ENCODE measurements around the gene GHRHR. TPM values are rescaled to one million over a fixed set of nuclear protein-coding genes. Genes with fewer than 3 reads are reported as not detected.

GHRHR gene
- total and polyA plus RNA-seq, 2 donors from 2014 or later = 0.75 TPM; not detected in 1

DNA sequence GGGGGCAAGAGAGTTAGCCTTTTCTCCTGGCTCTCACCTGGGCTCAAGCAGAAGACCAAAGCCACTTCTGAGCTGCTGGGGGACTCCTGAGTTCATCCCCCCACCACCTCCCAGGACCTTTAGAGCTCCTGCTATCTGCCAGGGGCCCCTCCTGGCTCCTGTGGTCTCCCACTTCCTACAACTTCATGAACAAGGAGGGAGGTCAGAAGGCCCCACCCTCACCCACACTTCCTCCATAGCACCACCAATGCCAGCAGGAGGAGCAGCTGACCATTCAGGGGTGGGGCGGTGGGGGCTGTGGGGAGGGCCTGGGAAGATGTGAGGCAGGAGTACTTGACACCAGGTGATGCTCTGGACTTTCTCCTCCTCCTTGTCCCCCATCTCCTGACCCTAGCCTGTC is 55.8 kb downstream of the GHRHR start:
- H3K4me3 ChIP-seq (ENCODE audit: low read length in 3 of 3) = no peak overlapping the region
- no peaks in the 10 kb centered on the region for H3K36me3 ChIP-seq (ENCODE audit: control insufficient read depth in 2 of 3, insufficient read depth in 3 of 3, low read length in 3 of 3)
- H3K4me1 ChIP-seq (ENCODE audit: control insufficient read depth in 2 of 3, insufficient read depth in 2 of 3, low read depth in 1 of 3, low read length in 3 of 3) = no peaks in the 10 kb centered on the region
- TF ChIP-seq, protein P1, sequence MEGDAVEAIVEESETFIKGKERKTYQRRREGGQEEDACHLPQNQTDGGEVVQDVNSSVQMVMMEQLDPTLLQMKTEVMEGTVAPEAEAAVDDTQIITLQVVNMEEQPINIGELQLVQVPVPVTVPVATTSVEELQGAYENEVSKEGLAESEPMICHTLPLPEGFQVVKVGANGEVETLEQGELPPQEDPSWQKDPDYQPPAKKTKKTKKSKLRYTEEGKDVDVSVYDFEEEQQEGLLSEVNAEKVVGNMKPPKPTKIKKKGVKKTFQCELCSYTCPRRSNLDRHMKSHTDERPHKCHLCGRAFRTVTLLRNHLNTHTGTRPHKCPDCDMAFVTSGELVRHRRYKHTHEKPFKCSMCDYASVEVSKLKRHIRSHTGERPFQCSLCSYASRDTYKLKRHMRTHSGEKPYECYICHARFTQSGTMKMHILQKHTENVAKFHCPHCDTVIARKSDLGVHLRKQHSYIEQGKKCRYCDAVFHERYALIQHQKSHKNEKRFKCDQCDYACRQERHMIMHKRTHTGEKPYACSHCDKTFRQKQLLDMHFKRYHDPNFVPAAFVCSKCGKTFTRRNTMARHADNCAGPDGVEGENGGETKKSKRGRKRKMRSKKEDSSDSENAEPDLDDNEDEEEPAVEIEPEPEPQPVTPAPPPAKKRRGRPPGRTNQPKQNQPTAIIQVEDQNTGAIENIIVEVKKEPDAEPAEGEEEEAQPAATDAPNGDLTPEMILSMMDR (IDR thresholded peaks at IDR 0.05; ENCODE audit: borderline replicate concordance, extremely low read depth, insufficient read depth) = no peak
- DNase-seq (no peak), FAIRE-seq (no peak)
- H3K9me3 ChIP-seq (ENCODE audit: control insufficient read depth in 2 of 3, insufficient read depth in 1 of 3, low read length in 3 of 3) = no peaks in the 10 kb centered on the region
- H3K27ac ChIP-seq (ENCODE audit: low read depth in 2 of 2, low read length in 2 of 2) = no peak overlapping the region
- no peak overlapping the region for H3K9ac ChIP-seq (ENCODE audit: low read length in 3 of 3)
- intact Hi-C loops (cut with DNase I) = no loop called here
- H3K27me3 ChIP-seq (ENCODE audit: control insufficient read depth, insufficient read depth, low read length) = no peaks in the 10 kb centered on the region

DNA sequence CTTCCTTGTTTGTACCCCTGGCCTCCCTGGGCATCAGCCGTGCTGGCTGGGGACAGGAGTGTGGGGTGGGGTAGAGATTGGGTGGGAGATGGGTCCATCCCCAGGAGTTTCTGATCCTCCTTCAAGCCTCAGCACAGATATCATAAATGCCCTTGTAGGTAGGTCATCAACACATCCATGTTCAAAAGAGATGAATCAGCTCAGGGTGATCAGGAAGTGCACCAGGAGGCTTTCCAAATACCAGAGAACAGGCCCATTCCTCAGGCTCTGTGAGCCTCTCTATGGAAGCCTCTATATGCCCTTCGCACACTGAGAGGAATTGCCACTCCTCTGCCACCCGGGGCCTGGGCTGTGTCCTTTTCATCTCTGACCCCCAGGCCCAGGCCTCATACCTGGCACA is 56.4 kb downstream of the GHRHR start:
- Histone ChIP-seq H3K4me3 (ENCODE audit: low read length in 3 of 3) (no peak overlapping the region), H3K27me3 (ENCODE audit: control insufficient read depth, insufficient read depth, low read length) (no peaks in the 10 kb centered on the region), H3K9me3 (ENCODE audit: control insufficient read depth in 2 of 3, insufficient read depth in 1 of 3, low read length in 3 of 3) (no peaks in the 10 kb centered on the region), H3K9ac (ENCODE audit: low read length in 3 of 3) (no peak overlapping the region), H3K4me1 (ENCODE audit: control insufficient read depth in 2 of 3, insufficient read depth in 2 of 3, low read depth in 1 of 3, low read length in 3 of 3) (no peaks in the 10 kb centered on the region), H3K27ac (ENCODE audit: low read depth in 2 of 2, low read length in 2 of 2) (no peak overlapping the region), H3K36me3 (ENCODE audit: control insufficient read depth in 2 of 3, insufficient read depth in 3 of 3, low read length in 3 of 3) (no peaks in the 10 kb centered on the region)
- intact Hi-C loops (cut with DNase I) = no loop called here
- FAIRE-seq (no peak), DNase-seq (no peak)
- TF ChIP-seq, protein P1 (IDR thresholded peaks at IDR 0.05; ENCODE audit: borderline replicate concordance, extremely low read depth, insufficient read depth) = no peak

DNA sequence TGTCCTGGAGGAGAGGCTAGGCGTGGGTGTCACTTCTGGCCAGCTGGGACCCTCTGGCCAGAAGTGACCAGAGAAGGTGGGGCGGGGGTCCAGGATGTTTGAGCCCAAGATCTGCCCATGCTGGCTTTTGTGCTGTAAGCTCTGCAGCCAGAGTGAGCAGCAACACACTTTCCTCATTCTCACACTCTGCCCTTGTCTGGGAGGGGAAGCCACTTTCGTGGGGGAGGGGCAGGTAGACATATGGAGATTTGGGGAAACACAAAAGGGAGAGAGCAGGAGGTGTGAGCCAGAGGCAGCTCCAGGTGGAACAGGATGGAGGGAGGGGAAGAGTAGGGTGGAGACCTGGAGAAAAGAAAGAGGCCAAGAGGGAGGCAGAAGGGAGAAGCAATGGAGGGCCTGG is 56.9 kb downstream of the GHRHR start:
- H3K9ac ChIP-seq (ENCODE audit: low read length in 3 of 3) = no peak overlapping the region
- H3K27me3 ChIP-seq (ENCODE audit: control insufficient read depth, insufficient read depth, low read length) = no peaks in the 10 kb centered on the region
- no peaks in the 10 kb centered on the region for H3K4me1 ChIP-seq (ENCODE audit: control insufficient read depth in 2 of 3, insufficient read depth in 2 of 3, low read depth in 1 of 3, low read length in 3 of 3)
- FAIRE-seq = no peak
- DNase-seq = no peak
- H3K4me3 ChIP-seq (ENCODE audit: low read length in 3 of 3) = no peak overlapping the region
- H3K9me3 ChIP-seq (ENCODE audit: control insufficient read depth in 2 of 3, insufficient read depth in 1 of 3, low read length in 3 of 3) = no peaks in the 10 kb centered on the region
- no peak overlapping the region for H3K27ac ChIP-seq (ENCODE audit: low read depth in 2 of 2, low read length in 2 of 2)
- TF ChIP-seq, protein P1 (IDR thresholded peaks at IDR 0.05; ENCODE audit: borderline replicate concordance, extremely low read depth, insufficient read depth) = no peak
- H3K36me3 ChIP-seq (ENCODE audit: control insufficient read depth in 2 of 3, insufficient read depth in 3 of 3, low read length in 3 of 3) = no peaks in the 10 kb centered on the region
- intact Hi-C loops (cut with DNase I) = no loop called here

DNA sequence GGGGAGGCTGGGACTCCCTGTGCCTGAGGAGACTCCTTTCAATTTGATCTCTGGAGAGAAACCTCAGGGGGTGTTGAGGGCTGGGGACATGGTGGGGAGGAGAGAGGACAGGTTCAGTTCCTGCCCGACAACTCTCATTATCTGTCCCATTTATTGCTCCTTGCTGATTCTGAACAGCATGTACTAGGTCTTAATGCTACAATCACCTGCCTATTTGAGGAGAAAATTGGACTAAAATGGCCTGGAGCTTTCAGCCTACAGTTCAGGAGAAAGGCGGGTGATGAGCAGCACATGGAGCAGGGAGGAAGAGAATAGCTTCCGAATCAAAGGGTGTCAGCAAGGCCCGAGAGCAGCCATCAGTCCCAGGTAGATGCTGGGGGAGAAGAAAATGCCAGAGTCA is 58.4 kb downstream of the GHRHR start:
- DNase-seq (no peak), FAIRE-seq (no peak)
- Histone ChIP-seq H3K9ac (ENCODE audit: low read length in 3 of 3) (no peak overlapping the region), H3K27ac (ENCODE audit: low read depth in 2 of 2, low read length in 2 of 2) (no peak overlapping the region), H3K4me3 (ENCODE audit: low read length in 3 of 3) (no peak overlapping the region), H3K36me3 (ENCODE audit: control insufficient read depth in 2 of 3, insufficient read depth in 3 of 3, low read length in 3 of 3) (no peaks in the 10 kb centered on the region), H3K9me3 (ENCODE audit: control insufficient read depth in 2 of 3, insufficient read depth in 1 of 3, low read length in 3 of 3) (no peaks in the 10 kb centered on the region), H3K27me3 (ENCODE audit: control insufficient read depth, insufficient read depth, low read length) (no peaks in the 10 kb centered on the region), H3K4me1 (ENCODE audit: control insufficient read depth in 2 of 3, insufficient read depth in 2 of 3, low read depth in 1 of 3, low read length in 3 of 3) (peaks cover 0 to 4% (median 3%) of the 10 kb centered on the region in 3 donors)
- intact Hi-C loops (cut with DNase I) = no loop called here
- TF ChIP-seq, protein P1 (IDR thresholded peaks at IDR 0.05; ENCODE audit: borderline replicate concordance, extremely low read depth, insufficient read depth) = no peak

All from kidney (tissue), 14 donors.